Measurements from ENCODE around the gene DARS1.

Gene DARS1

DNA sequence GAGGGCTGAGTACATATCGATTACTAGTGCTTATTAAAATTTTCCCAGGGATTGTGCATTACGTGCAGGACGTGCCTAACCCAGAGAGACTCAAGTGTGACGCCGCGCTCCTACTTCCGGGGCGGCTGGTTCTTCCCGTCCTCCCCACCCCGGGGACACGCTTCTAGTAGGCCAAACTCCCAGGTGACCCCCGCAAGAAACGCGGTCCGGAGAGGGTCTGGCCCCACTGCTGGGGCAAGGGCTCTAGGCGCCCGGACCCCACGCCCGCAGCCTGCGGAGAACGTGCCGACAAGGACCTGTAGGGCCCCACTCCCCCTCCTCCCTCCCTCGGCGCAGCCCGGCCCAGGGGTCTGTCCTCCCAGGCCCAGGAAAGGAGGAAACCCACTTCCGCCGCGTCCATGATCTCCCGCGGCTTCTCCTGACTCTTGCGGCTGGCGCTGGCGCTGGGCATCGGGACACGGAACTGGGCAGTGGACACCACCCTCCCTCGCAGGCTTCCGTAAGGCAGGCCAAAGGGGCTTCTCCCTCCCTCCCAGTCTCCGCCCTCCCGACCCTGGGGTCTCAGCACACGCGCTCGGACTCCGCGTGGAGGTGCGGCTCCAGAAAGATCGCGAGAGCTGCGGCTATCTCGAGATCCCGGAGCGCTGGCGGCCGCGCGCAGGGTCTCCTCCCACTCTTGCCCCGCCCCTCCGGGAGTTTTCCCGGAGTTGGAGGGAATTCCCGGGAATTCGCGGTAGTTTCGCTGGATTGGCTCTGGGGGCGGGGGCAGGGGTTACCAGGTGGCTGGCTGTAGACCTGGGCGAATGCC is at the start of gene DARS1:
TSS of gene DARS1 (minus strand) at position 609 of the 808 bp plus-strand sequence. CDS start at position 451, 158 bp downstream.
- DNase-seq, result peak; percentile 87

DNA sequence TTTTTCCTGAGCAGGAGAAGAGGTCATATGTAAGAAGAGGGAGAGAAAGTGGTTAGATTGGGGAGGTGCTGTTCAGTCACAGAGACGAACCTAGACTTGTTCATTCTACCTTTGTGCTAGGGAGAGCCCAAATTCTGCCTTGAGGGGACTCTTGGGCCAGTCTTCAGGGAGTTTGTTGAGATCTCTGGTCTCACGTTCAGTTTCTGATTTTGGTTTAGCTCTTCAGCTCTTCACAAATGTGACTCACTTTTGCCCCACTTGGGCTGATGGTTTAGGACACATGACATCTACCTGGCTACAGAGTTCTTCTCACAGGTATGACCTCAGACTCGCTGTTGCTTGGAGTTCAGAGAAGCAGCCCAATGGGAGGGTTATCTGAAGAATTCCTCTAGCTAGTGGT is 49.2 kb upstream of the DARS1 start:
- no peak for DNase-seq

- DNase-seq, result no peak
Measured at GRCh38 chr2:136032817-136033535, 47.5 kb upstream of the DARS1 start.

GRCh38 chr2:136032192-136032591 is 46.8 kb upstream of the DARS1 start:
- no peak for DNase-seq

- DNase-seq, result no peak
Measured at GRCh38 chr2:136031711-136032110, 46.3 kb upstream of the DARS1 start.

DNA sequence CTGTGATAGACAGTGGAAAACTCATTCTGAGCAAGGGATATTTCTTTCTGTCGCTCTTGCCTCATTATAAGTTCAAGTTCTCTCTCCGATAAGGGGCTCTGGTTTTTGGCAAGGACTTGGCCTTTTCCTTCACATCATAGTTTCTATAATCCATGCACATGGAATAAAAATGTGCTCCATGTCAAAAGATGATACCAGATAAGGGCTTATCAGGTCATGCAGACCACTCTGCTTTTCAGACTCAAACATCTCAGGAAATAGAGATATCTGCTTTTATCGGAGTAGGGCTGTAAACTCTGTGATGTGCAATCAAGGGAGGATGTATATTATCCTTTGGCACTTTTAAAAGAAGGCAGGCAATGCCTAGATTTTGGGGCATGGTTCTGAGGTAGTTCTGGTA is 45.0 kb upstream of the DARS1 start:
- no peak for DNase-seq

DNA sequence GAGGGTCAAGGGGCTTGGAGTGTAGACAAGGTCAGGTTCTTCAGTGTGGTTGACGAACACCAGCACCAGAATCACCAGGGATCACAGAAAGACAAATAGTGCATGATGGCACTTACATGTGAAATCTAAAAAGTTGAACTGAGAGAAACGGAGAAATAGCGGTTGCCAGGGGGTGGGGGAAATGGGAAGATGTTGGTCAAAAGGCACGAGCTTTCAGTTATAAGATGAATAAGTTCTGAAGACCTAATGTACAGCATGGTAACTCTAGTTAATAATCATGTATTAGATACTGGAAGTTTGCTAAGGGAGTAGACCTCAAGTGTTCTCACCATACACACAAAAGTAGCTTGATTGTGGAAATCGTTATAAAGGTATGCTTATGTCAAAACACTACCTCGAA is 43.7 kb upstream of the DARS1 start:
- DNase-seq, result no peak

DNA sequence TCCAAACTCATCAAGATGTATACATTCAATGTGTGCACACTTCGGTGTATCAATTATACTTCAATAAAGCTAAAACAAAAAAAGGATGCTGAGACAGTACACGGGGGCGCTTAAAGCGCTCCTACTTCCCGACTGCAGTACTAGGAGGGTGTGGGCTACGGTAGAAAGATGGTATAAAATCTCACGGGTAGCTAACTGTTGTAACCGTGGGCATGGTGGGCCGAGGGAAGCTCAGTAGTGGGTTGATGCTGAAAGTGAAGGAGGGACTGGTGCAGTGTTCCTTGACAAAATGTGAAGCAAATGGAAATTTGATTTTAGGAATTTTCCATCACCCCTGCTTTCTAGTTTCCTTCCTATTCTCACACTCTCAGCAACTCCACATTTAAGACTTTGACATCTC is 42.6 kb upstream of the DARS1 start:
- DNase-seq, result no peak

DNA sequence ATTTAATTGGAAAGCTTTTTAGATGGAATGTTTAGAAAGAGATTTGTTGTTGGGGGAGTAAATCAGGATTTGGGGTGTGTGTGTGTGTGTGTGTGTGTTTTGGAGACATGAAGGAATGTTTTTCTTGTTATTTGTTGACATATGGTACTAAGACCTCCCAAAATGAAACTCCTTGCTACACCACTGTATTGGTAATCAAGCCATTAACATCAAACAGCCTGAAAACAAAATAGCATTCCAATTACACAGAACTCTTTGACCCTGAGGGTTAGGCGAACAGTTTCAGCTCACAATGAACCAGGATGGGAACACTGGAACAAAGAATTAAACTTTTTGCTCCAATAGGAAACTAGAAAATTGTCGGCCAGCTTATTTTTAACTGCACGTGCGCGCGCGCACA is 41.7 kb upstream of the DARS1 start:
- DNase-seq, result no peak

DNA sequence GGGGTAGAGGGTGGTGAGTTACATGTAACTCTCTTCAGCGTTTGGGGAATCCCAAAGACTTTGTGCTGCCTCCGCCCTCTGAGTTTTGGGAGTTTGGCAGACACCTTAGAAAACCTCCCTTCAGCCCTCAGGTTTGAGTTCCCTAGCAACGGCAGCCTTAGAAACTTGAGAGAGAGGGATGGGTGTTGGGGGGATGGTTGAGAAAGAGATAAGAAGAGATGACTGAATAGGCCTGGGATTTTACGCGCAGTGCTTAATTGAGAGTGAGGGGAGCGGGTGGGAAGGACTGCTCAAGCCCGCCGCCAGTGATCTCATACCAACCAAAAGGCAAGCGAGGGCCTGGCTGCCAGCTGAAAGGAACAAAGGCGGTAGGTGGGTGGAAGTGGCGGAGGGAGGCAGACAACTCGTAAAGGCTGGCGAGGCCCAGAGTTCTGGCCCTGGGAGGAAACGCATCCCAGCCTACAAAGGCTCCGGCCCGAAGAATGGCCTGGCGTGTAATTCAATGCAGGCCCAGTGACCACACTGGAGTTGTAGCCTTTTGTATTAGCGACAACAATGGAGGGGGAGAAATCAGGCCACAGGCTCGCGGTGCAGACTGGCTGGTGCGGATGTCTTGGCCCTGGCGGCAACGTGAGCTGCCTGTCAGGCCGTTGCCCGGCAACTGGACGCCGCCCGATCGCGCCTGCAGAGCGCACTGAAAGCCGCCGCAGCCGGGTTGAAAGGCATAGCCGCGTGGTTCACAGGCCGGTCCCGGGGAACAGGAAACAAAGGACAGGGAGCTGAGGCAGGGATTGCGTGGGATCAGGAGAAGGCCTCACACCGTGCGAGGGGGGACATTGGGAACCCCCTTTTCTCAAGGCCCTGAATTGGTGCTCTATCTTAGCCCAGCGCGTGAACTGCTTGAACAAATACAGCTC is 39.9 kb upstream of the DARS1 start:
- peak; percentile 47 for DNase-seq

DNA sequence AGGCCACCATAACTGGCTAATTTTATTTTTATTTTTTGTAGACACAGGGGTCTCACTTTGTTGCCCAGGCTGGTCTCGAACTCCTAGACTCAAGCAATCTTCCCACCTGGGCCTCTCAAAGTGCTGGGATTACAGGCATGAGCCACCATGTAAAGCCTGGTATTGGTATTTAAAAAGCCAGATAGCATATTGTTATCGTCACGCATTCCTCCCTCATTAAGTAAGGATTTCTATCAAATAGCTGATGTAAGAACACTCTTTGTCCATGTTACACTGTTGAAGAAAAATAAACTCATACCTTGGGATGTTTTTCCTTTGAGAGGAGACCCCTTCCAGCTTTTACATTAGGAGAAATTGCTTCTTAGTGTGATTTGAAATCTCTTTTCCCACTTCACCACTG is 39.2 kb upstream of the DARS1 start:
- no peak for DNase-seq

DNA sequence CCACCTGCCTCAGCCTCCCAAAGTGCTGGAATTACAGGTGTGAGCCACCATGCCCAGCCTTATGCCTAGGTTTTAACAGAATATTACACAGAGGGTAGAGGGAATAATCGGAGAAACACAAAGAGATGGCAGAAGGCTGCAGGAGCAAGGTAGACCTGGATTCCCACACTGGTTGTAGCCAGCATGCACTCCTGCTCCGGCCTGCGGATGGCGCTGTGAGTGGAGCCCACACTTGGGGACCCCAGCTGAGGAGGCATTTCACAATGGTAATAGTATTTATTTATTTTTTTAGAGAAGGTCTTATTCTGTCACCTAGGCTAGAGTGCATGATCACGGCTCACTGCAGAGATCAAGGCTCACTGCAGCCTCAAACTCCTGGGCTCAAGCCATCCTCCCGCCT is 38.8 kb upstream of the DARS1 start:
- DNase-seq, result no peak

DNA sequence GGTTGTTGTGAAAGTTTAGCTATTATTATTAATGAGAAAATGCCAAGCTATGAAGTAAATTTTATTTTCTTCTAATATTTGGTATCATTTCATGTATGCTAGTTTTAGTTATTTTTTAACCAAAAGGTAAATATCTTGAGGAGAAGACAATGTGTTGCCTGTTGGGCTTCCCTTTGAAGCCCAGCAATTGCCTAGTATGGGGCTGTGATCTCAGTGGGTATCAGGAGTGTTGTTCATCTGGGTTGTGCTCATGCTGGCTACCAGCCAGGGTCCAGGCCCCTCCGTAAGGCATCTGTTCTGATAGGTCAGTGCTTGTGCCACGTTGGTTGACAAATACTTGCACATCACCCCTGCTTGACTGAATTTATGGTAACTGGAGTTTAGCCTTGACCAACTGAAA is 38.0 kb upstream of the DARS1 start:
- DNase-seq, result no peak

DNA sequence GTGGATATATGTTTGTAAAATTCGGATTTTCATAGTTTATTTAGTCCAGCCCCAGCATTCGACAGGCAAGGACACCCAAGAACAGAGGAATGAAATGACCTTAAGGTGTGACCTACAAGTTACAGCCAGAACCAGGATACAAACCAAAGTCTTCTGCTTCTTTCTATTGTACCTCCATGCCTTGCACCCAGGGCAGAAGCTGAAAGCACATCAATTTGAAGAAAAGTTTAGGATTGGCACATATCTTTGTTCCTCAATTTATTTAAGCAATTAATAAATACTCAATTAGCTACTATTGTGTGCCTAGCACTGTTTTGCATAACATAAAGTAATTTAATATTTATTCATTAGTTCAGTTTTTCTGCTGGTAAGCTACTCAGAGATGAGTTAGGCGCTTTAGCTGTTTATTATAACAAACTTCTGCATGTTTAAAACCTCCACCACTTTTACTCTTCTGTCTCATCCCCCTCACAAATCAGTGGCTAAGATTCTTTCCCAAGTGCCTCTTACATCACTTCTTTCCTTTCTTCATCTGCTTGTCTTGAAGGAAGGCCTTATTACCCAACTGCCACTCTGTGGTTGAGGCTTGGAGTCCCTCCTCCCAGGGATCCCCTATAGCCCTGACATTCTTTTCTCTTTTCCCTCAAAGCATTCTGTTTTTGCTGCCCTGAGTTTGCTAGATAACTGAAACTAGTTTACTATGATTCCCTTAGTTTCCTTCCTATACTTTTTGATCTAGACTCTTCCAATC is 37.1 kb upstream of the DARS1 start:
- DNase-seq, result no peak

DNA sequence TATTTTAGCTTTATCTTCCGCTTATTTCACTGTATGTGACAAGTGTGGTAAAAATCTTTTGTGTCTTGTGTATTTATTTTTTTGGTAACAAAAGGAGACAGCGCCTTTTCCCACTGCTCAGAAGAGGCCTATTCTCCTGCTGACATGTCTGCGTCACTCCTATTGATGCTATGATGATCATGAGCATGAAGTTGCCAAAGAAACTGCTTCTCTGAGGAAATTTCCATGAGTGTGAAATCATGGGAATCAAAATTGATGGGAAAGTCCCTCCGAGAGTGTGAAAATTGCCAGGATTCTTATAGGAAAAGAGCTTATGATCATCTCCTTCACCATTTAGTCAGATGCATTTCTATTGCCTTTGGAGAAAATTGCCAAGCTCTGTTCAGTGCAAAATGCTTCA is 36.5 kb upstream of the DARS1 start:
- DNase-seq, result no peak

DNA sequence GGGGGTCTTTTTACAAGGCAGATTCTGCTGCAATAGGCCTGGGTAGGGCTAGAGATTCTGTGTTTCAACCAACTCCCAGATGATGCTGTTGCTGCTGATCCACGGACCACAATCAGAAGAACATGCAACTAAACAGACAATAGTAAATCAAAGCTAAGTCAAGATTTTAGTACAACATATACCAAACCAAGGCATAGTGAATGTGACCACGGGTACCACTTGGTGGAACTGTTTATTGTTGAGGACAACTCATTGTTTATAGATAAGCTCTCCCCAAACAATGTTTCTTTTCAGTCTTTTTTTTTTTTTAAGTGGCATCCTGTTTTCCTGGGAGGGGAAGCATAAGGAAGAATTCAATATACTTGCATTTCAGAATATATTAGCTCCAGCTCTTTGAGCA is 36.0 kb upstream of the DARS1 start:
- DNase-seq, result no peak

GRCh38 chr2:136020831-136021230 is 35.4 kb upstream of the DARS1 start:
- DNase-seq, result no peak

GRCh38 chr2:136019825-136020224 is 34.4 kb upstream of the DARS1 start:
- DNase-seq, result no peak

- DNase-seq, result no peak
Measured at GRCh38 chr2:136019306-136019705, 33.9 kb upstream of the DARS1 start.

GRCh38 chr2:136017786-136018185 is 32.4 kb upstream of the DARS1 start:
- no peak for DNase-seq

DNA sequence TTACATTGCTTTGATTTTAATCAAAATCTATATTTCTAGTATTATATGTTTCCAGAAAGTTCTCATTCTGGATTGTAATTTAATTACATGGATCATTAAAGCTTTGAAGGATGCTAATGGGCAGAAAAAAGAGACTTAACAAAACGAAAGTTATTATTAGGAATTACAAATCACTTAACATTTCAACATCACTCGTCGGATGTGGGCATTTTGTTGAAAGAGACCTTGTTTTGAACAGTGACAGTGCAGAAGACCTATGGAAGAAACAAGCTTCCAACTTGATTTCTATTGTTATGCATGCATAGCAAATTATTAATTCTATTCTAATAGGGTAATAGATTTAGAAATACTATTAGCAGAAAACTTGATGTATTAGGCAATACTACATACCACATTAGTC is 31.4 kb upstream of the DARS1 start:
- DNase-seq, result no peak

DNA sequence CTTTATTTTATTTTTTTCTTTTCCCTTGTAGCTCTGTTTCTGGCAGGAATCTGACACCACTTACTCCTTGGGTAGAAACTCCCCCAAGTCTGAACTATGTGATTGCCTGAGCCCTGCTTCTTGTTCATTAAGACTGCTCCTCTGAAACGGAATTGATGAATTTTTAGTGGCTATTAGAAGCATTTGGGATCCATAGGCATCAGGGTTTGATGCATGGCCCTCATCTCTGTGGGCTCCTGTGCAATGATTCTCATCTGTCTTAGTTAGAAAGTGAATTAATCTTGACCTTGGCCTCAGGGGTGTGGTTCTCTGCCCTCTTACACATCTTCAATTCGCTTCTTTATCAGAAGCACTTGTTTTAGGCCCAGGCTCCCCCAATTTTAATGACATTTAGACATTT is 31.0 kb upstream of the DARS1 start:
- no peak for DNase-seq

- no peak for DNase-seq
Measured at GRCh38 chr2:136015699-136016098, 30.3 kb upstream of the DARS1 start.

Data from activated CD4-positive, CD25-positive, alpha-beta regulatory T cell treated with anti-CD3 and anti-CD28 coated beads, Interleukin-2, amount 50 U/mL, for 72 hours (primary cell).